ENCODE results near the gene FAF2.

FAF2 gene

GRCh38 chr5:176408590-176408989 lies 39.6 kb upstream of the FAF2 start:
- no peak for TF ChIP-seq CTCF (IDR thresholded peaks at IDR 0.05; ENCODE audit: low read depth, low read length)
- H3K4me3 ChIP-seq (ENCODE audit: low read depth, low read length) = no peak overlapping the region

- H3K4me3 ChIP-seq (ENCODE audit: low read depth, low read length) = no peak overlapping the region
- TF ChIP-seq CTCF (IDR thresholded peaks at IDR 0.05; ENCODE audit: low read depth, low read length) = no peak
These were observed 38.4 kb upstream of the FAF2 start for GRCh38 chr5:176409765-176410164.

GRCh38 chr5:176410486-176411180 lies 37.6 kb upstream of the FAF2 start:
- H3K4me3 ChIP-seq (ENCODE audit: low read depth, low read length) = no peak overlapping the region
- no peak for TF ChIP-seq CTCF (IDR thresholded peaks at IDR 0.05; ENCODE audit: low read depth, low read length)

DNA sequence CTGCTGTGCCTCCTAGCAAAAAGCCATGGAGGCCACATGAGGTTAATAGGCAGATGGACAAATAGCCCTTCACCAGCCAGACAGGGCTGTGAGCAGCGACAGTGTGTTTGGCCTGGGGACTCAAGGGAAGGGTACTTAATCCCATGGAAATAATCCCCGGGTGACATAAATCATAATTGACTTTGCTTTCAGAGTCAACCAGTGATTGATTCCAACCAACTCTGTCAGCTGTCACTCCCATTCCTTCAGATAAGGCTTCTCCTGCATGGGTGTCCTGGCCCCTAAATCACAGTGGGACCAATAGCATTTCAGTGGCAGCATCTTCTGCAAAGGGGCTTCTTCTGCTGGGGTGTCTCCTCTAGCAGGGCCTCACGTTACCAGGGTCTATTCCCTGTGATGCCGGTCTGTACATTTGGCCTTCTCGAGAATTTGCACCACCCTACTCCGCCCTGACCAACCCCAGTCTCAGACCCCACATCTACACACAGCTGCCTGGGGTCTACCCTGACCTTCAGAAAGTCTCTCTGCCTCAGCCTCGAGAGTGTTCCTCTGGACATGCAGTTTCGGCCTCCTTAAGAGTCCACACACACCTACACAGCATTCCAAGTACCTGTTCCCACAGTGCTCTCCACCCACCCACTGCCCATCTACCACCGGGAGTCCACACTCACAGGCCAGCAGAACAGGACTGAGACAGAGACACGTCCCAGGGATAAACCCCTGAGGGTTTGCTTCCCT lies 35.5 kb upstream of the FAF2 start:
- TF ChIP-seq CTCF (IDR thresholded peaks at IDR 0.05; ENCODE audit: low read depth, low read length) = no peak
- H3K4me3 ChIP-seq (ENCODE audit: low read depth, low read length) = no peak overlapping the region

- TF ChIP-seq CTCF (IDR thresholded peaks at IDR 0.05; ENCODE audit: low read depth, low read length) = no peak
- no peak overlapping the region for H3K4me3 ChIP-seq (ENCODE audit: low read depth, low read length)
These were observed 35.0 kb upstream of the FAF2 start for GRCh38 chr5:176413255-176413565.

GRCh38 chr5:176413709-176414191 lies 34.4 kb upstream of the FAF2 start:
- no peak for TF ChIP-seq CTCF (IDR thresholded peaks at IDR 0.05; ENCODE audit: low read depth, low read length)
- H3K4me3 ChIP-seq (ENCODE audit: low read depth, low read length) = no peak overlapping the region

- peak overlapping the region; percentile 91 for H3K4me3 ChIP-seq (ENCODE audit: low read depth, low read length)
These were observed 33.5 kb upstream of the FAF2 start for GRCh38 chr5:176414704-176415103.

More at GRCh38 chr5:176414704-176415103, 33.5 kb upstream of the FAF2 start:
- TF ChIP-seq CTCF (IDR thresholded peaks at IDR 0.05; ENCODE audit: low read depth, low read length) = no peak
